ENCODE measurements around the gene AGTRAP. TPM values are rescaled to one million over a fixed set of nuclear protein-coding genes. Genes with fewer than 3 reads are reported as not detected.

Gene AGTRAP
- total and polyA plus RNA-seq, 5 experiments from 2014 or later, result 16.7 to 106 (median 57.3) TPM

DNA sequence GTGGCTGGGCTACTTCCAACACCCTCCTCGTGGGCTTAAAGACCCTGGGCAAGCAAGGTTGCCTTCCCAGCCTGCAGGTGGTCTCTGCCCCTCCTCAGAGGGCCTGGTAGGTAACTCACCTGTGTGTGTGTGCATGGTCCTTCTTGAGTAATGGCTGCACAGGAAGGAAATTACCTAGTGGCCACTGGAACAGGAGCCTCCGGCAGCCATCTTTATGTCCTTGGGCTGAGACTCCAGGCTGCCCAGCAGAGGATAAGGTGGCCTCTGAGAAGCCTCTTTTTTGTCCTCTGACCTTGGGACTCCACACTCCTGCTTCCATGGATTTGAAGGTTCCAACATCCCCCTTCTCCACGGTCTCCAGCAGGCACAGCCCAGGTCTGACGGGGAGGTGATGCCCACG lies 24.4 kb upstream of the AGTRAP start:
- no peak for DNase-seq
- Mint-ChIP-seq H3K9me3 (no peaks in the 10 kb centered on the region), H3K4me3 (no peak overlapping the region), H3K27me3 (peaks cover 0 to 11% (median 0%) of the 10 kb centered on the region in 5 donors), H3K27ac (no peak overlapping the region), H3K4me1 (peaks cover 0 to 2% (median 0%) of the 10 kb centered on the region in 4 donors), H3K36me3 (no peaks in the 10 kb centered on the region)
- ATAC-seq, result no peak
- POLR2A ChIA-PET, result no interaction called here

GRCh38 chr1:11712285-11712684 lies 23.7 kb upstream of the AGTRAP start:
- Mint-ChIP-seq H3K9me3 (no peaks in the 10 kb centered on the region), H3K4me3 (no peak overlapping the region), H3K36me3 (no peaks in the 10 kb centered on the region), H3K27me3 (peaks cover 0 to 11% (median 0%) of the 10 kb centered on the region in 5 donors), H3K4me1 (peaks cover 0 to 2% (median 0%) of the 10 kb centered on the region in 4 donors), H3K27ac (no peak overlapping the region)
- no peak for DNase-seq
- POLR2A ChIA-PET, result no interaction called here
- no peak for ATAC-seq

- no peaks in the 10 kb centered on the region for H3K9me3 Mint-ChIP-seq
- POLR2A ChIA-PET, result no interaction called here
- no peak overlapping the region for H3K27ac Mint-ChIP-seq
- no peaks in the 10 kb centered on the region for H3K4me1 Mint-ChIP-seq
- ATAC-seq (no peak), DNase-seq (no peak)
- peaks cover 0 to 11% (median 0%) of the 10 kb centered on the region in 5 donors for H3K27me3 Mint-ChIP-seq
- H3K36me3 Mint-ChIP-seq, result no peaks in the 10 kb centered on the region
- H3K4me3 Mint-ChIP-seq, result no peak overlapping the region
These were observed 22.8 kb upstream of the AGTRAP start for GRCh38 chr1:11713095-11713494.

GRCh38 chr1:11714831-11715575 lies 20.9 kb upstream of the AGTRAP start:
- Mint-ChIP-seq H3K4me3 (no peak overlapping the region), H3K4me1 (peaks cover 11 to 15% (median 13%) of the 10 kb centered on the region in 4 donors), H3K27me3 (no peaks in the 10 kb centered on the region), H3K36me3 (no peaks in the 10 kb centered on the region), H3K9me3 (no peaks in the 10 kb centered on the region), H3K27ac (no peak overlapping the region)
- DNase-seq (no peak), ATAC-seq (no peak)
- POLR2A ChIA-PET, result interaction anchor here (0.6 kb wide), 1 partner anchor 22 kb away, joined by 4 read pairs; no protein-coding TSS in a partner anchor

DNA sequence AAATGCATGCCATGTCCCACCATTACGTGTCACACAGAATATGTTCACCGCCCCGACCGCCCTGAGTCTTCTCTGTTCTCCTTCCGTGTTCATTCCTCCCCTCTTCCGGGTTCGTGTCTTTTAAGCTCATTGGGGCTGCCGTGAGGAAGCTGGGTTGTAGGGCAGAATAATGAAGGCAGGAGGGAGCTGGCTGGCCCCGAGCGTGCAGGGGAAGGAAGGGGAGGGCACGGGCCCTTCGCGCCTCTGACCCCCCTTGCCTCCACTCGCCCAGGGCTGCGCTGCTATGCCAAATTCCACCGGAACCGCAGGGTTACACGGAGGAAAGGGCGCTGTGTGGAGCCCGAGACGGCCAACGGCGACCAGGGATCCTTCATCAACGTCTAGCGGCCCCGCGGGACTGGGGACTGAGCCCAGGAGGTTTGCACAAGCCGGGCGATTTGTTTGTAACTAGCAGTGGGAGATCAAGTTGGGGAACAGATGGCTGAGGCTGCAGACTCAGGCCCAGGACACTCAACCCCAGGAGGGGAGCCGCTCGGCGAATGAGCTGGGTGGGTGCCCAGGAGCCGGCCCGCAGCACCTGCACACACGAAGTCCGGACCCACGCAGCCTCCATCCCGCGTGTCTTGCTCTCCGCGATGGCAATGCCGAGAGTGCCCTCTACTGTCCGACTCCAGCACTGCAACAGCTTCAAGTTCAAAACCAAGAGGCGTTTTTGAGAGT lies 16.5 kb upstream of the AGTRAP start:
- H3K4me1 Mint-ChIP-seq, result peaks cover 11 to 21% (median 15%) of the 10 kb centered on the region in 4 donors

DNA sequence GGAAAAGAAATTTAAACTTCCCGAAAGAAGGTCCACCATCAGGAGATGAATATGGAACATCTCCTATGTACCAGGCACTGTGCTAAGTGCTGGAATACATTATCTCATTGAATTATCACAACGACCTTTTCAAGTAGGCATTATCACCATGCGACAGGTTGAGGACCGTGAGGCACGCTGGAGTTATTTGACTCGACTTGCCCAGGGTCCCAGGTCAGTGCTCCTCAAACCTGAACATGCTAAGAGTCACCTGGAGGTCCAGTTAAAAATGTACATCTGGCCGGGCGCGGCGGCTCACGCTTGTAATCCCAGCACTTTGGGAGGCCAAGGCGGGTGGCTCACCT lies 15.9 kb upstream of the AGTRAP start:
- no peaks in the 10 kb centered on the region for H3K36me3 Mint-ChIP-seq
- H3K27me3 Mint-ChIP-seq, result no peaks in the 10 kb centered on the region
- ATAC-seq (no peak), DNase-seq (no peak)
- POLR2A ChIA-PET, result interaction anchor here (0.7 to 3.0 kb wide), 22 partner anchors 9 to 1073 kb away, joined by 3 to 70 read pairs (median 6); partner anchors contain the start of genes AGTRAP, CLCN6, FBXO2 and FBXO44
- H3K4me1 Mint-ChIP-seq, result peaks cover 11 to 22% (median 16%) of the 10 kb centered on the region in 4 donors
- peak overlapping the region in 8 of 10 donors; percentile 84 to 99 (median 92) for H3K27ac Mint-ChIP-seq
- peak overlapping the region; percentile 1 to 93 (median 86) for H3K4me3 Mint-ChIP-seq
- no peaks in the 10 kb centered on the region for H3K9me3 Mint-ChIP-seq

More for the DNA sequence above, 16.5 kb upstream of the AGTRAP start:
- H3K9me3 Mint-ChIP-seq, result no peaks in the 10 kb centered on the region
- H3K4me3 Mint-ChIP-seq, result peak overlapping the region; percentile 70 to 93 (median 87)
- no peaks in the 10 kb centered on the region for H3K36me3 Mint-ChIP-seq
- POLR2A ChIA-PET, result interaction anchor here (0.5 to 3.0 kb wide), 23 partner anchors 9 to 707 kb away, joined by 3 to 70 read pairs (median 6); partner anchors contain the start of genes AGTRAP, CLCN6, FBXO2 and FBXO44
- peak overlapping the region; percentile 84 to 99 (median 92) for H3K27ac Mint-ChIP-seq
- ATAC-seq (peak; percentile 90 to 92), DNase-seq (peak; percentile 71 to 93 (median 84))
- H3K27me3 Mint-ChIP-seq, result no peaks in the 10 kb centered on the region

DNA sequence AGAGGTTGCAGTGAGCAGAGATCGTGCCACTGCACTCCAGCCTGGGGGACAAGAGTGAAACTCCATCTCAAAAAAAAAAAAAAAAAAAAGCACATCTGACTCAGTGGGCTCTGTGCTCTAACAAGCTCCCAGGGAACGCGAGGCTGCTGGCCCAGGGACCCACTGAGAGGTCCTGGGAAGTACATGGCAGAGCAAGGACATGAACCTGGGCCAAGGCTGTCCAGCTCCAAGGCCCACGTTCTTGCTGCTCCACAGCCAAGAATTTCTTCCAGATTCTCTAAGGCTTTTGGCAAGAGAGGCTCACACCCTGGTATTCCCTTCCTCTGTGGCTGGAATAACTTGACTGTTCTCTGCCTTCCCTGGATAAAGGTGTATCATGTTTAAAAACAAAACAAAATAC lies 15.4 kb upstream of the AGTRAP start:
- H3K27ac Mint-ChIP-seq, result peak overlapping the region in 1 of 10 donors; percentile 17
- POLR2A ChIA-PET, result interaction anchor here (0.6 to 3.0 kb wide), 10 partner anchors 10 to 1074 kb away, joined by 3 to 70 read pairs (median 6); partner anchors contain the start of genes FBXO2, FBXO44, MAD2L2 and MTOR
- peaks cover 12 to 27% (median 21%) of the 10 kb centered on the region in 4 donors for H3K4me1 Mint-ChIP-seq
- H3K9me3 Mint-ChIP-seq, result no peaks in the 10 kb centered on the region
- ATAC-seq (no peak), DNase-seq (no peak)
- H3K27me3 Mint-ChIP-seq, result no peaks in the 10 kb centered on the region
- H3K4me3 Mint-ChIP-seq, result peak overlapping the region in 1 of 10 donors; percentile 22
- H3K36me3 Mint-ChIP-seq, result no peaks in the 10 kb centered on the region

DNA sequence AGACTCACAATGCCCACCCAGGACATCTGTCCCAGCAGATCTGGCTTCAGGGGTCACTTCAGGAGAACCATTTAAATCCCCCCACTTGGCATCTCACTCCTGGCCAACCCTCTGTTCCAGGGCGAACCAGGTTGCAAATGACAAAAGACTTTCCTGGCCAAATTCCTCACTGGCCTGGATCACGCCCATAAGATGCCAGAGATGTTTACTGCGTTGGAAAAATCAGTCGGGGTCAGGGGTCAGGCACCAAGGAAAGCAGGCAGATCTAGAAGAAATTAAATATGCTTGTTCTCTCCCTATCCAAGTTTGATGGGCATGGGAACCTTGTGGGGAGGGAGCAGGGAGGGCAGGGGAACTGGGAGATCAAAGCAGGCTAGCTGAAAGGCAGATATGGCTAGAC lies 14.6 kb upstream of the AGTRAP start:
- H3K9me3 Mint-ChIP-seq, result no peaks in the 10 kb centered on the region
- no peaks in the 10 kb centered on the region for H3K36me3 Mint-ChIP-seq
- no peak for ATAC-seq
- peak overlapping the region in 1 of 10 donors; percentile 34 for H3K4me3 Mint-ChIP-seq
- peaks cover 15 to 32% (median 26%) of the 10 kb centered on the region in 4 donors for H3K4me1 Mint-ChIP-seq
- no peaks in the 10 kb centered on the region for H3K27me3 Mint-ChIP-seq
- POLR2A ChIA-PET, result interaction anchor here (0.6 to 1.1 kb wide), 2 partner anchors 9 to 488 kb away, joined by 3 to 5 read pairs; no protein-coding TSS in a partner anchor
- no peak overlapping the region for H3K27ac Mint-ChIP-seq
- DNase-seq, result no peak

DNA sequence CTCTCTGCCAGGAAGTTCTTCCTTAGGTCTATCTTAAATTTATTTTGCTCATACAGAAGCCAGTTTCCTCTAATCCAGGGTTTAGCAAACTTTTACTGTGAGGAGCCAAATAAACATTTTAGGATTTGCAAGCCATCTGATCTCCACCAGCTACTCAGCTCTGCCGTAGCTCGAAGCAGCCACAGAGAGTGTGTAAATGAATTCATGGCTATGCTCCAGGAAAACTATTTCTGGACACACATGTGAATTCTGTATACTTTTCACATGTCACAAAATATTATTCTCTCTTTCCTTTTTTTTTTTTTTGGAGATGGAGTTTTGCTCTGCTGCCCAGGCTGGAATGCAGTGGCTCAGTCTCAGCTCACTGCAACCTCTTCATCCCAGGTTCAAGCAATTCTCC lies 13.4 kb upstream of the AGTRAP start:
- DNase-seq, result no peak
- Mint-ChIP-seq H3K27me3 (no peaks in the 10 kb centered on the region), H3K36me3 (no peaks in the 10 kb centered on the region), H3K4me3 (no peak overlapping the region), H3K4me1 (peaks cover 15 to 34% (median 27%) of the 10 kb centered on the region in 4 donors), H3K9me3 (no peaks in the 10 kb centered on the region), H3K27ac (no peak overlapping the region)
- no peak for ATAC-seq
- POLR2A ChIA-PET, result interaction anchor here (0.6 to 1.1 kb wide), 4 partner anchors 8 to 663 kb away, joined by 3 to 5 read pairs (median 4); partner anchors contain the start of gene SRM

- Mint-ChIP-seq H3K4me1 (peaks cover 10 to 42% (median 33%) of the 10 kb centered on the region in 4 donors), H3K9me3 (no peaks in the 10 kb centered on the region), H3K4me3 (no peak overlapping the region), H3K27ac (peak overlapping the region in 1 of 10 donors; percentile 27), H3K36me3 (no peaks in the 10 kb centered on the region), H3K27me3 (no peaks in the 10 kb centered on the region)
- ATAC-seq, result no peak
- POLR2A ChIA-PET, result no interaction called here
- no peak for DNase-seq
These were observed 10.3 kb upstream of the AGTRAP start for GRCh38 chr1:11725616-11726015.

DNA sequence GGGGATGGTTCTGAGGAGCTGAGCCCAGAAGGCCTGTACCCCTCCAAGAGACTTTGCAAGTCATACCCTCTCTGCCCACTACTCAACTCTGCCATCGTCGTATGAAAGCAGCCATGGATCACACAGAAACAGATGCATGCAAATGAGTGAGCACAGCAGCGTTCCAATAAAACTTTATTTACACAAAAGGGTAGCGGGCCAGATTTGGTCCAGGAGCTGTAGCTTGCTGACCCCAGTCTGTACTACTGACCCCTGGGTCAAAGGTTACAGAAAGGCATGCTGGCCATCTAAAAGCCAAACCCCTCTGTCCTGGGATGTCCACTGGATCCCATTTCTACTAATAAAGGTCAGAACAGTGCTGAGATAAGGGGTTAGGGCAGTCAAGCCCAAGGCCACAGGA lies 8.8 kb upstream of the AGTRAP start:
- Mint-ChIP-seq H3K9me3 (no peaks in the 10 kb centered on the region), H3K27me3 (no peaks in the 10 kb centered on the region), H3K27ac (no peak overlapping the region), H3K4me3 (no peak overlapping the region), H3K36me3 (no peaks in the 10 kb centered on the region), H3K4me1 (peaks cover 12 to 57% (median 45%) of the 10 kb centered on the region in 4 donors)
- ATAC-seq, result no peak
- DNase-seq, result no peak
- POLR2A ChIA-PET, result no interaction called here

- POLR2A ChIA-PET, result interaction anchor here (1.1 to 1.5 kb wide), 2 partner anchors 8 to 80 kb away, joined by 3 read pairs; no protein-coding TSS in a partner anchor
- peaks cover 12 to 68% (median 56%) of the 10 kb centered on the region in 4 donors for H3K4me1 Mint-ChIP-seq
- no peaks in the 10 kb centered on the region for H3K27me3 Mint-ChIP-seq
- no peak for DNase-seq
- H3K36me3 Mint-ChIP-seq, result no peaks in the 10 kb centered on the region
- no peaks in the 10 kb centered on the region for H3K9me3 Mint-ChIP-seq
- peak overlapping the region in 3 of 10 donors; percentile 38 to 53 (median 49) for H3K27ac Mint-ChIP-seq
- ATAC-seq, result no peak
- H3K4me3 Mint-ChIP-seq, result no peak overlapping the region
These were observed 7.7 kb upstream of the AGTRAP start for GRCh38 chr1:11728126-11728806.
